KBM-7 (cell line): ENCODE data around the gene ERAL1.
"Not testable (repeated sequence)": the region's sequence is repeated elsewhere in the genome, so short reads cannot be mapped to it uniquely, and the experiment has no call there.

Experiments
- DNase-seq: peaks from one replicate; pipeline ENCODE4 v3.0.0-alpha.2; 2015
- in situ Hi-C: fragments of 300-500 bp; cut with MboI; formaldehyde crosslinking; loops from 2 replicates; pipeline ENCODE4 v1.14.3; 2020; ENCODE audit warnings: low sequenced_read_pairs, low pct_unique_long_range_greater_than_20kb, mixed read lengths

Gene ERAL1

DNA sequence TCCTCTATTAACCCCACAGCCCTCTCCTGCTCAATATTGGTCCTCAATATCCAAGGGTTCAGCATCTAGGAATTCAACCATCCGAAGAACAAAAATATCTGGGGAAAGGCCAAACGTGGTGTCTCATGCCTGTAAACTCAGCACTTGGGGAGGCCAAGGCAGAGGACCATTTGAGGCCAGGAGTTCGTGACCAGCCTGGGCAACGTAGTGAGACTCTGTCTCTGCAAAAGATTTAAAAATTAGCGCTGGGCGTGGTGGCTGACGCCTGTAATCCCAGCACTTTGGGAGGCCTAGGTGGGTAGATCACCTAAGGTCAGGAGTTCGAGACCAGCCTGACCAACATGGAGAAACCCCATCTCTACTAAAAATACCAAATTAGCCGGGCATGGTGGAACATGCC is 8.1 kb upstream of the ERAL1 start:
- in situ Hi-C loops, DNase-seq: not testable (repeated sequence)

DNA sequence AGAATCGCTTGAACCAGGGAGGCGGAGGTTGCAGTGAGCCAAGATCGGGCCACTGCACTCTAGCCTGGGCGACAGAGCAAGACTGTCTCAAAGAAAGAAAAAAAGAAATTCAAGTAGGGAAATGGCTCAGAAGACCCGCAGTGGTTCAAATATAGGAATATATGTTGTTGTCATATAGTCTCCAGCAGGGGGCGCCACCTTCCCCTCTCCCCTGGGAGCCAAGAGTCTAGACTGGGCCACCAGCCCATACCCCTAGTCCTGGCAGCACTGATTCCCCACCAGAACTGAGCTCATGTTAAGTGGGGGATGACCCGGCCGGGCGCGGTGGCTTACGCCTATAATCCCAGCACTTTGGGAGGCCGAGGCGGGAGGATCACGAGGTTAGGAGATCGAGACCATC is 6.1 kb upstream of the ERAL1 start:
- peak; percentile 59 for DNase-seq
- in situ Hi-C loops, result not testable (repeated sequence)

DNA sequence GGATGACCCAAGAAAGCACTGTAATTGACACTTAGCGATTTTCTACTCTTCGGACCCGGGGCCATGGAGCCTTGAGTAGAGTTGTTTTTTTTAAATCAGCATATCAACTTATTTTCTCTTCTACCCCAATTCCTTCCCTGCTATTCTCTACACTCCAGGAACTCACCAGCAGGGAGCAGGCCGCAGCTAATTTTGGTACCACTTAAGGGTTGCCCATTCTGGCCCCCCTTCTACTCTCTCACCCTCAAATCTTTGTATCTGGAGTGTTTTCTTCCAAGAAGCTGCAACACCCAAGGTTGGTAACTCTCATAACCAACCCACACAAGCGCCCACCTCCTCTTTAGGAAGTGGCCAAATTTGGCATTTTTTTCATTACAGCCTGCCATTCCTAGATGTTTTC is 5.5 kb upstream of the ERAL1 start:
- in situ Hi-C loops, result no loop called here
- peak; percentile 42 for DNase-seq

DNA sequence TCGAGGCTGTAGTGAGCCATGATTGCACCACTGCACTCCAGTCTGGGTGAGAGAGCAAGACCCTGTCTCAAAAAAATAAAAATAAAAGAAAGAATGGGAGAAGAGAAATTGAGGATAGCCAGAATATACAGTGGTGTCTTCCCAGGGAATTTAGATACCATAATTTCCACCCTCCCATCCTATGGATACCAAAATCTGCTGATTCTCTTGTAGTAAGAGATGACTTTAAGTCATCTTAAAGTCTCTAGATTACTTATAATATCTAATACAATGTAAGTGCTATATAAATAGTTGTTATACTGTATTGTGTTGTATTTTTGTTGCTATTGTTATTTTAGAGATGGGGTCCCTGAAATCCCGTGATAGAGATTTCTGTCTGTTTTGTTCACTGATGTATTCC is 1.5 kb upstream of the ERAL1 start:
- DNase-seq, result no peak
- in situ Hi-C loops, result no loop called here

DNA sequence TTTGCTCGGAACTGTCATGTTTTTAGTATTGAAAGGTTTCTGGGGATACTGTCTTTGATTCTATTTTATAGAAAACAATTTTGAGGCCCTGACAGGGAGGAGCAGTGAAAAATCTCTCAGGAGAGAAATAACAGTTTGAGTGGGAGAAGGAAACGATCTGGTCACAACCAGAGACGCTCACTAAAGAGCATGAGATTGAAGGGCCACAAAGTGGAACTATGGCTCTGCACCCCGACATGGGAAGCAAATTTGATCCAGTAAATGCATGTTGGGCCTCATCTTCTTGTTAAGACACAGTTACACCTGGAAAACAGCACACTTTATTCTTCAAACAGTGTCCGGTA is 492 bp downstream of the ERAL1 start:
- in situ Hi-C loops, result no loop called here

DNA sequence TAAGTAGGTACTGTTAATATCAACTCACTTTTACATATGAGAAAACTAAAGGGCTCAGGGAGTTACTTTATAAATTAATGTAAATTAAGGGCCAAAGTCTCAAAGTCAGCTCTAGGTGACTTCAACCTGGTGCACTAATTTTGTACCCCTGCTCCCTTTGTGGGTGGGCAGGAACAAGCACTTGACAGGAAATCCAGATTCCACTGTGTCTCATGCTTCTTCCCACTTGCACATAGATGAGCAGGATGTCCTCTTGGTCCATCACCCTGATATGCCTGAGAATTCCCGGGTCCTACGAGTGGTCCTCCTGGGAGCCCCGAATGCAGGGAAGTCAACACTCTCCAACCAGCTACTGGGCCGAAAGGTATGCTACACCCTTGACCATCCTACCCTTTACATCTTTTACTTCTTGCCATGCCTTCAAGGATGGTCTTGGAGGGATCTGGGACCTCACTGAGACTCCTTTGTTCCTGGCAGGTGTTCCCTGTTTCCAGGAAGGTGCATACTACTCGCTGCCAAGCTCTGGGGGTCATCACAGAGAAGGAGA is 1.3 kb downstream of the ERAL1 start:
- DNase-seq, result no peak
- in situ Hi-C loops, result no loop called here

More for the DNA sequence above, 492 bp downstream of the ERAL1 start:
- no peak for DNase-seq

DNA sequence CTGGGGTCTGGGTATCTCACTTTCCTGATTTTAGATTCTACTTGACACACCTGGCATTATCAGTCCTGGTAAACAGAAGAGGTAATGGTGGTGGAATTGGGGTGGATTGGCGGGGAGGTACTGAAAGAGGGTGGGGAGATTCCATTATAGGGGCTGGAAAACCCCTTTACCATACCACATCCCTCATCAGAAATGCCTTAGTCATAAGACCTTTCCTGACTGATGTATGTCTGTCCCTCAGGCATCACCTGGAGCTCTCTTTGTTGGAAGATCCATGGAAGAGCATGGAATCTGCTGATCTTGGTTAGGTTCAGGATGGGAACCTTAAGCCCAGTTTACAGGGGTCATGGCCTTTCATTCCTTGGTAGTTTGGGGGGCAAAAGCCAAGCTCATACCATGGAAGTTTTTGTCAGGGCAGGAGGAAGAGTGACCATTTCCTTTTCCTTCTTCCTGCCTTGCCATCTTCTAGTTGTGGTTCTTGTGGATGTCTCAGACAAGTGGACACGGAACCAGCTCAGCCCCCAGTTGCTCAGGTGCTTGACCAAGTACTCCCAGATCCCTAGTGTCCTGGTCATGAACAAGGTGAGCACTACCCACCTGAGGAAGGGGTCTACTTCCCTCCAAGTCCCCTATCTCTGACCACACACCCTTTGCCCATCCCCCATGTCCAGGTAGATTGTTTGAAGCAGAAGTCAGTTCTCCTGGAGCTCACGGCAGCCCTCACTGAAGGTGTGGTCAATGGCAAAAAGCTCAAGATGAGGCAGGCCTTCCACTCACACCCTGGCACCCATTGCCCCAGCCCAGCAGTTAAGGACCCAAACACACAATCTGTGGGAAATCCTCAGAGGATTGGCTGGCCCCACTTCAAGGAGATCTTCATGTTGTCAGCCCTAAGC is 3.3 kb downstream of the ERAL1 start:
- DNase-seq, result no peak
- in situ Hi-C loops, result no loop called here

DNA sequence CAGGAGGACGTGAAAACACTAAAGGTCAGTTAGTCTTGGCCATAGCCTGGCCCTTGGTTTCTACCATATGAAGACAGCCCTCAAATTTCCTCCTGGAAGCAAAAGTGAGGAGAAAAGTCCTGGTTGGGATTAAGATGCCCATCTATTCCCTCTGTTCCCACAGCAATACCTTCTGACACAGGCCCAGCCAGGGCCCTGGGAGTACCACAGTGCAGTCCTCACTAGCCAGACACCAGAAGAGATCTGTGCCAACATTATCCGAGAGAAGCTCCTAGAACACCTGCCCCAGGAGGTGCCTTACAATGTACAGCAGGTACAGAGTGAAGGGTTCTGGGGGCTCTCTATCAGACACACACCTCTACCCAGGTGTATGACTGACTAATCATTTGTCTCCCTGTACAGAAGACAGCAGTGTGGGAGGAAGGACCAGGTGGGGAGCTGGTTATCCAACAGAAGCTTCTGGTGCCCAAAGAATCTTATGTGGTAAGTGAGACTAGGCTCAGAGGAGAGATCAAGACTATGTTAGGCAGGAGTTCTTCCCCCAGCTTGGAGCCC is 4.1 kb downstream of the ERAL1 start:
- in situ Hi-C loops, result no loop called here
- no peak for DNase-seq

DNA sequence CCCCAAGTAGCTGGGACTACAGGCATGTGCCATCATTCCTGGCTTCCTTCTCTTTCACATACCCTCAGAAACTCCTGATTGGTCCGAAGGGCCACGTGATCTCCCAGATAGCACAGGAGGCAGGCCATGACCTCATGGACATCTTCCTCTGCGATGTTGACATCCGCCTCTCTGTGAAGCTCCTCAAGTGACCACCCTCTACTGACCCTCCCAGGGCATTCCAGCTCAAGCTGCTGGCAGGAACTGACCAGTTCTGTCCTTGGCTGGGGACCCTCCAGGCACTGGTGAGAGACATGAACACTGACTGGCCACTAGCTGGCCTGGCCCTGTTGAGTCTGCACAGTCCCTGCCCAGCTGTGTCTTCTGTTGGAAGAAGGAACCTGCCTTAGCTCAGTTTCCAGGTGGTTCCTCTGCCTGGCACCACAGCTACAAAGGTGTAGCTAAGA is 5.6 kb downstream of the ERAL1 start:
- no peak for DNase-seq
- in situ Hi-C loops, result no loop called here

DNA sequence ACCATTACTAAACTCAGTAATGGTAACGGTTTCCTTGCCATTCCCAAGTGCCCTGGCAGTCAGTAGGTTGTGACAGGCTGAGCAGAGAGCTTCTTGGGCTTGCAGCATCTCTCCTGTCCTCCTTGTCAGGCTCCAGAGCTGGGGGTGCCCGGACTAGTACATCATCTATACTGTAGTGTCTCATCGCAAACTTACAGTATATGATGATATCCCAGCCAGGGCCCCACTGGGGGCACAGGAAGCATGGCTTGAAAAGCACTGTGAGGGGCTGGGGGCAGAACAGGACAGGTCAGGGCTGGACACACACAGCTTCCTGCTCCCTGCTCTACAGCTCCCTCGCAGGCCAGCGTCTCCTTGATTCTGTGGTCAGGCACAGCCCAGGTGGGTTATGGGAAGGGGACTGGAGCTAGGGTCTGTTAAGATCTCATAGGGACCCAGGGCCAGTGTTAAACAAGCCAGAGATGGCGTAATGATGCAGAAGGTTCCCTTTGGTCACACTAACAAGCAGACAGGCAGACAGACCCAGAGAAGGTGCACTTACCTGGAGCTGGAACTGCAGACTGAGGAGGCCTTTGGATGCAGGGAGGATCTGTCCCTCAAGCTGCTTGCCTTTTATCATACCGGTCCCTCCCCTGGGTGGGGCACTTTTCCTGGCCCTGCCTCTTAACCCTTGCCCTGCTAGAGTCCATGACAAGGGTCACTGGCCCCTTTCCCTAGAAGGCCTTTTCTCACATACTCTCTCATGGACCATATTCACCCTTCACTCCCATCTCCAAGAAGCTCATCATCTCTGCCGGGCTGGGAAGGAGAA is 6.8 kb downstream of the ERAL1 start:
- DNase-seq, result no peak
- in situ Hi-C loops, result no loop called here

DNA sequence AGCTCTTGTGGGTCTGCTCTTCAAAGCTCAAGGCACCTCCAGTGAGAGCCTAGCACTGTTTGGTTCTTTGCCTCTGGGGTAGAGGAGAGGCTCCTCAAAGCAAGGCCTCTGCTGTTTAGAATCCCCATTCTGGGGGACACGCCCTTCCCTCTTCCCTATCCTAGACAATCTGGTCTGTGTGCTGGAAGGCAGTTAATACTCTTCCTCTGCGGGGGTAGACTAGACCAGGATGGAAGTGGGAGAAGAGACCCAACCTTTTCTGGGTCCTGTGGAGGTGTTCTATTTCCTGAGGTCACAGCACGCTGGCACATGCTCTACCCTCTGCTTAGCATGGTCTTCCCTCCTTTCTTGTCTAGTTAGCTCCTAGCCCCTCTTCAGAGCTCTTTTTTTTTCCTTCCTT is 7.7 kb downstream of the ERAL1 start:
- no peak for DNase-seq
- in situ Hi-C loops, result no loop called here

DNA sequence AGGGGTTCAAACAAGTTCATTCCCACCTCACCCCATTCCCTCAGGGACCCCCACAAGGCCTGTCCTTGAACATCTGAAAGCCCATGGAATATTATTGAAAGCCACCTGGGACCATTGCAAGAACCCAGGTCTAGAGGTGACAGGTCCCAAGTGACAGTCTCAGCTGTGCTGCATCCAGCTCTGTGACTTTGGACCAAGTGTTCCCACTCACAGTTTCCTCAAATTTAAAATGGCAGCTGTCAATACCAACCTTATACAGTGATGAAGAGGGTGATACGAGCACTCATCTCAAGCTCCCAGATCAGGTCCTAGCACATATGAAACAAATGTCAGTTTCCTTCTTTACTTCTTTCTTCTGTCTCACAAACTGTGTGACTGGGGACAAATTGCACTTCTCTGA is 9.1 kb downstream of the ERAL1 start:
- in situ Hi-C loops, result no loop called here
- DNase-seq, result no peak

DNA sequence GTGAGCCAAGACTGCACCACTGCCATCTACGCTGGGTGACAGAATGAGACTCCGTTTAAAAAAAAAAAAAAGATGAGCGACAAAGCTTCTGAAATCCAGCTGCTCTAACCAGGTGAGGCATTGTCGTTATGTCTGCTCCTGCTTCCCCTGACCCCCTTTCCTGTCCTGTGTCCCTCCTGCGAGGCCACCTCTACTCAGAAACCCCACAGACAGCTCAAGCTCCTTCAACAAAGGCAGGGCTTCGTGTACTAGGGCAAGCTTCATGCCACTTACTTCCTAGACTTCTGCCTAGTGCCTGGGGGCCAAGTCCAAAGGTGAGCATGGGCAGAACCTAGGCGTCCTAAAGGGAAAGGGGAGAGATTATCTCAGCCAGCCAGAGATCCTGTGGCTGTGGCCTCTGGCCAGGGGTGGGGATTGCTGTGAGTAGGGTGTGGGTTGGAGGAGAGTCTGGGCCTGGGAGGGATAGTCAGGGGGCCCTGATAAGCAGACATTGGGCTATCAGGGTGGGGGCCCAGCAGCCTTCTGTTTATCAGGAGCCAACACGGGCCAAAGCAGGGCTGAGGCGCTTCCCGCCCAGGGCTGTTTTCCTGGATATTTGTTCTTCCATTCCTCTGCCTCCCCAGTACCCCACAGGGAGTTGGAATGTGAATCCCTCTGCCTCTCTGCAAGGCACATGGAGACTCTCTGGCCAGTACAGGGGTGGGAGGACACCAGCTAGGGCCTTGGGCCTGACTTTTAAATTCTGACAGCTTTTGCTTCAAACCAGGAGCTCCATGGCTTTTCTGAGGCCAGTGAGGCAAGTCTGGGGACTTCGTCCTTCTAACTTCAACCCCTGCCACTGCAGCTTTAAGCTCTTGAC is 10.4 kb downstream of the ERAL1 start:
- no peak for DNase-seq
- in situ Hi-C loops, result no loop called here

DNA sequence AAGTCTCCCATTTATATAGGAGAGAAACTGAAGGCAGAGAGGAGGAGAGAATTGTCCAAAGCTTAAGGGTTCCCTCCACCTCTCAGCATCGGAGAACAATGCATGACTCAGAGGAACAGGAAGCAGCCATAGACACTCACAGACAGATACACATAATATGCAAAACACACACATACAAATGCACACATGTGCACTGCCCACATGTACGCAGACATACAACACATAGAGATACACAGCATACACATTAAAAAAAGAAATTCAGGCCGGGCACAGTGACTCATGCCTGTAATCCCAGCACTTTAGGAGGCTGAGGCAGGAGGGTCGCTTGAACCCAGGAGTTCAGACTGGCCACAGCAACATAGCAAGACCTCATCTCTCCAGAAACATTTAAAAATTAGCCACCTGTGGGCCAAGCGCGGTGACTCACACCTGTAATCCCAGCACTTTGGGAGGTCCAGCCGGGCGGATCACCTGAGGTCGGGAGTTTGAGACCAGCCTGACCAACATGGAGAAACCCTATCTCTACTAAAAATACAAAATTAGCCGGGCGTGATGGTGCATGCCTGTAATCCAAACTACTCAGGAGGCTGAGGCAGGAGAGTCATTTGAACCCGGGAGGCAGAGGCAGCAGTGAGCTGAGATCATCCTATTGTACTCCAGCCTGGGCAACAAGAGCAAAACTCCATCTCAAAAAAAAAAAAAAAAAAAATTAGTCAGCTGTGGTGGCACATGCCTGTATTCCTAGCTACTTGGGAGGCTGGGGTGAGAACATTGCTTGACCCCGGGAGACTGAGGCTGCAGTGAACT is 11.3 kb downstream of the ERAL1 start:
- DNase-seq, result peak; percentile 46
- in situ Hi-C loops, result no loop called here

DNA sequence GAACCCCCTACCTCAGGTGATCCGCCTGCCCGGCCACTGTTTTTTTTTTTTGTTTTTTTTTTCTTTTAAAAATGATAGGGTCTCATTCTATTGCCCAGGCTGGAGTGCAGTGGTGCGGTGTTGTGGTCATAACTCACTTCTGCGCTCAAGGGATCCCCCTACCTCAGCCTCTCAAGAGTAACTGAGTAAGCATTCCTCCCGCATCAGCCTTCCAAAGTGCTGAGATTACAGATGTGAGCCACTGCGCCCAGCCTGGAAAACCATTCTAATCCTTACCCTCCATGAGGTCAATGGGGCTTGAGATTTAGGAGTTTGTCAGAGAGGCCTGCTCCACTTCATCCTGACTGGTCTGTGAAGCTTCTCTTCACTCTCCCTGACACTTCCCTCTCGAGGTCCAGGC is 12.5 kb downstream of the ERAL1 start:
- no peak for DNase-seq
- in situ Hi-C loops, result no loop called here

DNA sequence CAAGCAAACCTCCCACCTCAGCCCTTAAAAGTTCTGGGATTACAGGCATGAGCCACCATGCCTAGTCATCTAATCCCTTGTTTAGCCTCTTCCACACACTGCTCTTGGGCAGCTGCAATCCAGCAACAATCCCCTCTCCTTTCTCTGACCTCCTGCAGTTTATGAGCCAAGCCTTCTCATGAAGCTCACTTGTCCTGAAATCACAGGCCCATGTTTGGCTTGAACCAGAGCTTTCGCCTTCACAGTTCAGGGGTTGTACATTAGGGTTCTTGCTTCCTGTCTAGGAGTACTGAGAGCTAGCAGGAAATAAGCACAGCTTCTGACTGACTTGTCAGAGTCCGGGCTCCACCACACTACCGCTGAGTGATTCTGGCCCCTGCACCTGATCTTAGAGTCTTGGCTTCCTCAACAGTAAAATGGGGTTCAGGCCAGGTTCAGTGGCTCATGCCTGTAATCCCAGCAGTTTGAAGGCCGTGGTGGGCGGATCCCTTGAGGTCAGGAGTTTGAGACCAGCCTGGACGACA is 16.3 kb downstream of the ERAL1 start:
- no peak for DNase-seq
- in situ Hi-C loops, result no loop called here

DNA sequence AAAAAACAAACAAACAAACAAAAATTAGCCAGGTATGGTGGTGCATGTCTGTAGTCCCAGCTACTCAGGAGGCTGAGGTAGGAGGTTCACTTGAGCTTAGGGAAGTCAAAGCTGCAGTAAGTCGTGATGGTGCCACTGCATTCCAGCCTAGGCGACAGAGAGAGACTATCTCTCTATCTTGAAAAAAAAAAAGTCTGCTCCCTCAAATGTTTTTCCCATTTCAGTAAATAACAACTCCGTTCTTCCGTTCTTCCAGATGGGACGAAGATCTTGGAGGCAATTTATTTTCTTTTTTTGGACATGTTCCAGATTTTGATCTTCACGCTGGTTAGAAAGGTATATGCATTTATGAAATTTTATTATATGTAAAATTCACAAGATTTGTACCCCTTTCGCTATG is 19.0 kb downstream of the ERAL1 start:
- DNase-seq, result no peak
- in situ Hi-C loops, result no loop called here

DNA sequence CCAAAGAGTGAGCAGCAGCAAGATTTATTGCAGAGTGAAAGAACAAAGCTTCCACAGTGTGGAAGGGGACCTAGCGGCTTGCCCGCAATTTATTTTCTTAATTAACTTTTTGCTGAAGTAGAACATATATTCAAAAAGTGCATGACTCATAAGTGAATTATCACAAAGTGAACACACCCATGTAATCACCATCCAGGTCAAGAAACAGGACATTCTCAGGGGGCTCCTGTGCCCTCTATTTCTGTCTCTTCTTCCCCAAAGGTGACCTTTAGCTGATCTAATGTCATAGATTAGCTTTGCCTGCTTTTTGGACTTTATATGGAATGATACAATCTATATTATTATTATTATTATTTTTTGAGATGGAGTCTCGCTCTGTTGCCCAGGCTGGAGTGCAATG is 19.9 kb downstream of the ERAL1 start:
- no peak for DNase-seq
- in situ Hi-C loops, result no loop called here
